IMR-90 (cell line): ENCODE data around the gene ATP6V1A. TPM values are rescaled to one million over a fixed set of nuclear protein-coding genes. Genes with fewer than 3 reads are reported as not detected.

Experiments
- ATAC-seq: fragments of 200-7000 bp; cut with Tn5 transposase; 2 replicates; pipeline ENCODE4 v1.9.1; 2020; ENCODE audit warnings: low read depth, mild to moderate bottlenecking, moderate library complexity
- BruUV-seq: library from RNA; stranded (reverse); fragments of 400-500 nt; replicated peaks from 2 replicates; lab custom pipeline; 2021; lab: Mats Ljungman, UMichigan
- CTCF ChIA-PET: fragments of 300-600 bp; formaldehyde crosslinking; extraction: SDS; loops from one replicate; lab custom pipeline; 2021; ENCODE audit warnings: antibody characterized with exemption; lab: Yijun Ruan, JAX
- POLR2A ChIA-PET: fragments of 300-600 bp; sonication (Branson Sonifier 250); formaldehyde crosslinking; loops from one replicate; lab custom pipeline; 2022; ENCODE audit warnings: antibody characterized with exemption; ENCODE audit not compliant: unreplicated experiment; lab: Charles Lee
- DNase-seq: peaks from one replicate; pipeline ENCODE4 v3.0.0; 2013
- H2AFZ ChIP-seq: replicated peaks from 2 replicates; pipeline ENCODE3; 2013; ENCODE audit warnings: low read length, mild to moderate bottlenecking; ENCODE audit not compliant: poor library complexity
- H2AK5ac ChIP-seq: 2 replicates; pipeline ENCODE4 v1.6.1; 2013; ENCODE audit warnings: low read depth, low read length, inconsistent platforms
- H2AK9ac ChIP-seq: replicated peaks from 2 replicates; pipeline ENCODE3; 2013; ENCODE audit warnings: mild to moderate bottlenecking, low read depth, low read length, moderate library complexity; ENCODE audit not compliant: poor library complexity
- H2BK120ac ChIP-seq: 2 replicates; pipeline ENCODE4 v1.6.1; 2013; ENCODE audit warnings: low read depth, low read length, inconsistent platforms
- H2BK15ac ChIP-seq: 3 replicates; pipeline ENCODE4 v1.6.1; 2013; ENCODE audit warnings: low read depth, low read length, inconsistent platforms
- H2BK20ac ChIP-seq: 2 replicates; pipeline ENCODE4 v1.6.1; 2013; ENCODE audit warnings: low read depth, mild to moderate bottlenecking, inconsistent platforms, low read length, moderate library complexity
- H2BK5ac ChIP-seq: 2 replicates; pipeline ENCODE4 v1.6.1; 2013; ENCODE audit warnings: mild to moderate bottlenecking, low read depth, low read length, inconsistent platforms; ENCODE audit not compliant: poor library complexity, severe bottlenecking
- H3K14ac ChIP-seq: replicated peaks from 2 replicates; pipeline ENCODE4 v1.6.1; 2013; ENCODE audit warnings: low read depth, low read length, inconsistent platforms
- H3K18ac ChIP-seq: 2 replicates; pipeline ENCODE4 v1.6.1; 2013; ENCODE audit warnings: low read depth, low read length, control low read depth
- H3K23ac ChIP-seq: 2 replicates; pipeline ENCODE4 v1.6.1; 2013; ENCODE audit warnings: low read depth, low read length, inconsistent platforms
- H3K27ac ChIP-seq: 2 replicates; pipeline ENCODE4 v1.5.1; 2013; ENCODE audit warnings: mild to moderate bottlenecking, control low read depth, low read length; ENCODE audit not compliant: insufficient read depth
- H3K27me3 ChIP-seq: 2 replicates; pipeline ENCODE4 v1.6.1; 2013; ENCODE audit warnings: low read length; ENCODE audit not compliant: control insufficient read depth, insufficient read depth
- H3K36me3 ChIP-seq: 2 replicates; pipeline ENCODE4 v1.6.1; 2013; ENCODE audit warnings: low read length, mixed read lengths; ENCODE audit not compliant: control insufficient read depth, insufficient read depth
- H3K4ac ChIP-seq: 2 replicates; pipeline ENCODE4 v1.6.1; 2013; ENCODE audit warnings: low read depth, low read length, inconsistent platforms
- H3K4me1 ChIP-seq: 2 replicates; pipeline ENCODE4 v1.6.1; 2013; ENCODE audit warnings: low read length, mixed read lengths; ENCODE audit not compliant: control insufficient read depth, insufficient read depth
- H3K4me2 ChIP-seq: 2 replicates; pipeline ENCODE4 v1.6.1; 2013; ENCODE audit warnings: low read depth, mild to moderate bottlenecking, control low read depth, low read length, moderate library complexity
- H3K4me3 ChIP-seq: 2 replicates; pipeline ENCODE4 v1.5.1; 2013; ENCODE audit warnings: low read depth, mild to moderate bottlenecking, control low read depth, low read length, moderate library complexity; ENCODE audit not compliant: insufficient read depth
- H3K56ac ChIP-seq: 2 replicates; pipeline ENCODE4 v1.6.1; 2013; ENCODE audit warnings: low read length, inconsistent platforms; ENCODE audit not compliant: insufficient read depth; ENCODE audit errors: extremely low read depth
- H3K79me1 ChIP-seq, 2 experiments: 2 replicates each; pipeline ENCODE4 v1.6.1; 2013; ENCODE audit warnings: low read length in 2 of 2, inconsistent platforms in 1 of 2, low read depth in 1 of 2
- H3K9ac ChIP-seq: 2 replicates; pipeline ENCODE4 v1.6.1; 2013; ENCODE audit warnings: low read depth, low read length, control low read depth
- H3K9me1 ChIP-seq: 2 replicates; pipeline ENCODE4 v1.6.1; 2013; ENCODE audit warnings: low read length, inconsistent platforms; ENCODE audit not compliant: insufficient read depth
- H3K9me3 ChIP-seq: 2 replicates; pipeline ENCODE4 v1.6.1; 2013; ENCODE audit warnings: low read length; ENCODE audit not compliant: control insufficient read depth, insufficient read depth
- H4K20me1 ChIP-seq: 2 replicates; pipeline ENCODE4 v1.6.1; 2013; ENCODE audit warnings: low read length, inconsistent platforms; ENCODE audit not compliant: insufficient read depth
- H4K5ac ChIP-seq: 2 replicates; pipeline ENCODE4 v1.6.1; 2013; ENCODE audit warnings: mild to moderate bottlenecking, low read depth, low read length, control low read depth
- H4K8ac ChIP-seq, 2 experiments: 2 replicates each; pipeline ENCODE4 v1.6.1; 2013; ENCODE audit warnings: low read depth in 2 of 2, low read length in 2 of 2, control low read depth in 1 of 2, inconsistent platforms in 1 of 2
- H4K91ac ChIP-seq: 2 replicates; pipeline ENCODE4 v1.6.1; 2013; ENCODE audit warnings: low read depth, low read length, inconsistent platforms; ENCODE audit not compliant: insufficient read depth
- BHLHE40 ChIP-seq: fragments of 150-350 bp; IDR thresholded peaks from 2 replicates; pipeline ENCODE4 v1.6.1; 2016; ENCODE audit warnings: mild to moderate bottlenecking, low read depth, low read length
- CEBPB ChIP-seq: IDR thresholded peaks from 2 replicates; pipeline ENCODE4 v1.6.1; 2012; ENCODE audit warnings: low read depth, low read length, improper control_type of control experiment
- CTCF ChIP-seq: conservative IDR thresholded peaks from 2 replicates; pipeline ENCODE4 v1.5.1; 2012; ENCODE audit warnings: mild to moderate bottlenecking, low read depth, low read length, improper control_type of control experiment
- ELK1 ChIP-seq: fragments of 150-350 bp; IDR thresholded peaks from 2 replicates; pipeline ENCODE4 v1.6.1; 2016; ENCODE audit warnings: low read depth, mild to moderate bottlenecking, low read length, moderate library complexity, borderline replicate concordance
- FOS ChIP-seq: fragments of 150-350 bp; IDR thresholded peaks from 2 replicates; pipeline ENCODE4 v1.6.1; 2016; ENCODE audit warnings: low read depth, low read length
- MAFK ChIP-seq: IDR thresholded peaks from 2 replicates; pipeline ENCODE4 v1.6.1; 2012; ENCODE audit warnings: low read depth, low read length, improper control_type of control experiment
- NFE2L2 ChIP-seq: fragments of 150-350 bp; IDR thresholded peaks from 2 replicates; pipeline ENCODE4 v1.6.1; 2016; ENCODE audit warnings: low read depth, mild to moderate bottlenecking, low read length
- POLR2A ChIP-seq: IDR thresholded peaks from 2 replicates; pipeline ENCODE4 v1.6.1; 2012; ENCODE audit warnings: mild to moderate bottlenecking, low read depth, low read length
- RAD21 ChIP-seq: IDR thresholded peaks from 2 replicates; pipeline ENCODE4 v1.6.1; 2012; ENCODE audit warnings: low read length, improper control_type of control experiment
- RCOR1 ChIP-seq: IDR thresholded peaks from 2 replicates; pipeline ENCODE4 v1.6.1; 2012; ENCODE audit warnings: mild to moderate bottlenecking, low read length, improper control_type of control experiment; ENCODE audit not compliant: insufficient replicate concordance
- USF2 ChIP-seq: fragments of 150-350 bp; IDR thresholded peaks from 2 replicates; pipeline ENCODE4 v1.6.1; 2017; ENCODE audit warnings: mild to moderate bottlenecking, antibody characterized with exemption, low read length, low read depth
- WGBS, 2 experiments: methylation state at CpG; one replicate each; pipeline versions ENCODE4 v1.1.5 to v1.1.7; 2013; ENCODE audit warnings: missing lambda C conversion rate in 2 of 2; ENCODE audit not compliant: insufficient read length in 1 of 2; ENCODE audit errors: extremely low coverage in 2 of 2; 5-methylcytosine and 5-hydroxymethylcytosine counted together
- dilution Hi-C: fragments of 300-500 bp; cut with HindIII; formaldehyde crosslinking; loops from one replicate; pipeline ENCODE4 v1.14.3; 2018; ENCODE audit warnings: low sequenced_read_pairs; ENCODE audit not compliant: unreplicated experiment
- in situ Hi-C: fragments of 300-500 bp; cut with MboI; formaldehyde crosslinking; loops from 3 replicates; pipeline ENCODE4 v1.14.3; 2019; ENCODE audit warnings: low sequenced_read_pairs, inconsistent platforms, mixed read lengths
- intact Hi-C: fragments of 100-400 bp; cut with micrococcal nuclease; formaldehyde crosslinking; loops from 2 replicates; pipeline ENCODE4 v1.10.0; 2022
- polyA plus RNA-seq, 3 experiments: library from polyadenylated mRNA; depleted of rRNA; stranded (reverse); fragments of >200 nt; gene quantifications; 2 replicates each; pipeline ENCODE4 v1.2.3, GENCODE V29; 2012; ENCODE audit warnings: low replicate concordance in 1 of 3
- total RNA-seq: library from RNA; depleted of rRNA; stranded (reverse); fragments of >200 nt; gene quantifications from 2 replicates; pipeline ENCODE4 v1.2.3, GENCODE V29; 2012

The ATP6V1A gene
- total and polyA plus RNA-seq, 2 of the 4 experiments (the other 2 are of a cell fraction), result 15.1 to 98.0 TPM

DNA sequence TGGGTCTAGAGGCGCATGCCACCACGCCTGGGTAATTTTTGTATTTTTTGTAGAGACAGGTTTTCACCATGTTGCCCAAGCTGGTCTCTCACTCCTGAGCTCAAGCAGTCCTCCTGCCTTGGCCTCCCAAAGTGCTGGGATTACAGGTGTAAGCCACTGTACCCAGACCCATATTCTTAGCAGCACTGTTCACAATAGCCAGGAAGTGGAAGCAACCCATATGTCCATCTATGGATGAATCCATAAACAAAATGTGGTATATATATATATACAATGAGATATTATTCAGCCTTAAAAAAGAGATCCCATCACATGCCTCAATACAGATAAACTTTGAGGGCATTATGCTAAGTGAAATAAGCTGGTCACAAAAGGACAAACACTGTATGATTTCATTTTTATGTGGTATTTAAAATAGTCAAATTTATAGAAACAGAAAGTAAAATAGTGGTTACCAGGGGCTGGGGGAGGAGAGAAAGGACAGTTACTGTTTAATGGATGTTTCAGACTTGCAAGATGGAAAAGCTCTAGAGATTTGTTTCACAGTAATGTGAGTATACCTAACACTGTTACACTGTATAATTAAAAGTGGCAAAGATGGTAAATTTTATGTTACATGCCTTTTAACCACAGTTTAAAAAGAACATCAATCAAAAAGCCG is 56.1 kb downstream of the ATP6V1A start:
- Histone ChIP-seq H3K27ac (no peak overlapping the region), H3K56ac (no peak overlapping the region), H2AFZ (no peak overlapping the region), H3K4me3 (no peak overlapping the region), H3K4ac (no peak overlapping the region), H2BK20ac (no peak overlapping the region), H4K20me1 (no peaks in the 10 kb centered on the region), H4K91ac (no peak overlapping the region), H3K9ac (no peak overlapping the region), H3K27me3 (no peaks in the 10 kb centered on the region), H2BK15ac (no peak overlapping the region), H3K9me3 (no peaks in the 10 kb centered on the region), H2BK5ac (no peak overlapping the region), H3K18ac (no peak overlapping the region), H3K14ac (no peak overlapping the region), H4K5ac (no peak overlapping the region), H3K9me1 (no peaks in the 10 kb centered on the region), H3K23ac (no peak overlapping the region), H2AK9ac (no peak overlapping the region), H3K4me2 (no peak overlapping the region), H3K36me3 (peaks cover 30% of the 10 kb centered on the region), H3K4me1 (no peaks in the 10 kb centered on the region), H4K8ac (no peak overlapping the region), H3K79me1 (peaks cover 0 to 4% of the 10 kb centered on the region in 2 experiments; a peak in 1 of 4 replicates), H2AK5ac (no peak overlapping the region), H2BK120ac (no peak overlapping the region)
- WGBS, 2 experiments, result no CpG with 5 or more reads among the region's 3 CpGs
- ChIA-PET POLR2A (no interaction called here), CTCF (no interaction called here)
- in situ Hi-C loops, result no loop called here
- intact Hi-C loops, result no loop called here
- dilution Hi-C loops, result no loop called here
- no TSS peak for BruUV-seq
- no peak for DNase-seq
- ATAC-seq, result no peak
- TF ChIP-seq ELK1 (no peak), NFE2L2 (no peak), BHLHE40 (no peak), CTCF (no peak), MAFK (no peak), USF2 (no peak), FOS (no peak), RCOR1 (no peak), RAD21 (no peak), POLR2A (no peak), CEBPB (no peak)
